Osteoblast (primary cell): Measurements from ENCODE around the gene RAB3GAP2. TPM values are rescaled to one million over a fixed set of nuclear protein-coding genes. Genes with fewer than 3 reads are reported as not detected.
"Not testable (repeated sequence)": the region's sequence is repeated elsewhere in the genome, so short reads cannot be mapped to it uniquely, and the experiment has no call there.

Experiments
- DNase-seq: peaks from one replicate; pipeline ENCODE4 v3.0.0; 2011; ENCODE audit warnings: low spot score, mixed read lengths; ENCODE audit not compliant: insufficient read length; ENCODE audit errors: missing footprints
- H2AFZ ChIP-seq: 2 replicates; pipeline ENCODE4 v1.6.0; 2011; ENCODE audit warnings: mild to moderate bottlenecking, low read length
- H3K27ac ChIP-seq: 2 replicates; pipeline ENCODE4 v1.5.1; 2011; ENCODE audit warnings: mild to moderate bottlenecking, low read depth, low read length, moderate library complexity
- H3K27me3 ChIP-seq: 2 replicates; pipeline ENCODE4 v1.6.0; 2012; ENCODE audit warnings: mild to moderate bottlenecking, control low read depth, inconsistent platforms, low read length, moderate library complexity; ENCODE audit not compliant: insufficient read depth
- H3K36me3 ChIP-seq: 2 replicates; pipeline ENCODE4 v1.5.1; 2011; ENCODE audit warnings: mild to moderate bottlenecking, low read length, control low read depth, moderate library complexity; ENCODE audit not compliant: insufficient read depth
- H3K4me1 ChIP-seq: 2 replicates; pipeline ENCODE4 v1.5.1; 2011; ENCODE audit warnings: mild to moderate bottlenecking, low read length, control low read depth, moderate library complexity; ENCODE audit not compliant: insufficient read depth
- H3K4me2 ChIP-seq: 2 replicates; pipeline ENCODE4 v1.6.0; 2011; ENCODE audit warnings: mild to moderate bottlenecking, low read length; ENCODE audit not compliant: insufficient read depth
- H3K4me3 ChIP-seq: fragments of 200-600 bp; sonication (generic); 3 replicates; pipeline ENCODE4 v1.5.1; 2012; ENCODE audit warnings: mild to moderate bottlenecking, low read length, inconsistent platforms; ENCODE audit not compliant: insufficient read depth
- H3K79me2 ChIP-seq: 2 replicates; pipeline ENCODE4 v1.6.0; 2012; ENCODE audit warnings: mild to moderate bottlenecking, low read length, control low read depth, inconsistent platforms; ENCODE audit not compliant: insufficient read depth
- H3K9me3 ChIP-seq: 2 replicates; pipeline ENCODE4 v1.5.1; 2011; ENCODE audit warnings: low read depth, low read length, control low read depth
- H4K20me1 ChIP-seq: 2 replicates; pipeline ENCODE4 v1.6.0; 2012; ENCODE audit warnings: mild to moderate bottlenecking, low read length, control low read depth; ENCODE audit not compliant: insufficient read depth
- CTCF ChIP-seq: IDR thresholded peaks from 2 replicates; pipeline ENCODE4 v1.5.1; 2011; ENCODE audit warnings: mild to moderate bottlenecking, low read depth, low read length, moderate library complexity; ENCODE audit errors: extremely low read depth
- total RNA-seq: library from RNA; depleted of rRNA; stranded (reverse); fragments of >200 nt; gene quantifications from 2 replicates; pipeline ENCODE4 v1.2.3, GENCODE V29; 2012

Gene RAB3GAP2
- total RNA-seq, 1 donor = 44.2 TPM

- DNase-seq = no peak
- H3K27me3 ChIP-seq = no peaks in the 10 kb centered on the region
- H3K9me3 ChIP-seq = no peaks in the 10 kb centered on the region
- H2AFZ ChIP-seq = no peak overlapping the region
- peaks cover 32% of the 10 kb centered on the region for H4K20me1 ChIP-seq
- no peak overlapping the region for H3K27ac ChIP-seq
- H3K4me1 ChIP-seq = no peaks in the 10 kb centered on the region
- TF ChIP-seq CTCF = no peak
- H3K36me3 ChIP-seq = no peaks in the 10 kb centered on the region
- H3K4me2 ChIP-seq = no peak overlapping the region
- H3K79me2 ChIP-seq = peaks cover 83% of the 10 kb centered on the region
- H3K4me3 ChIP-seq = no peak overlapping the region
These were observed 32.3 kb downstream of the RAB3GAP2 start for GRCh38 chr1:220239966-220240365.

- Histone ChIP-seq H3K27me3 (no peaks in the 10 kb centered on the region), H3K4me1 (no peaks in the 10 kb centered on the region), H2AFZ (no peak overlapping the region), H3K27ac (no peak overlapping the region), H4K20me1 (peaks cover 36% of the 10 kb centered on the region), H3K4me2 (no peak overlapping the region), H3K36me3 (no peaks in the 10 kb centered on the region), H3K4me3 (no peak overlapping the region), H3K9me3 (no peaks in the 10 kb centered on the region), H3K79me2 (peaks cover 83% of the 10 kb centered on the region)
- no peak for TF ChIP-seq CTCF
- no peak for DNase-seq
These were observed 33.0 kb downstream of the RAB3GAP2 start for GRCh38 chr1:220239213-220239612.

GRCh38 chr1:220236278-220236677 lies 36.0 kb downstream of the RAB3GAP2 start:
- not testable (repeated sequence) for H2AFZ ChIP-seq, H3K4me1 ChIP-seq, DNase-seq, H3K4me3 ChIP-seq, H3K27me3 ChIP-seq, H3K36me3 ChIP-seq, H3K9me3 ChIP-seq, H3K4me2 ChIP-seq, H3K27ac ChIP-seq
- peaks cover 28% of the 10 kb centered on the region for H4K20me1 ChIP-seq
- H3K79me2 ChIP-seq = peaks cover 79% of the 10 kb centered on the region

- no peak overlapping the region for H3K4me2 ChIP-seq
These were observed 36.8 kb downstream of the RAB3GAP2 start for GRCh38 chr1:220235462-220235861.

More at GRCh38 chr1:220235462-220235861, 36.8 kb downstream of the RAB3GAP2 start:
- H3K27me3 ChIP-seq = no peaks in the 10 kb centered on the region
- H3K4me1 ChIP-seq = no peaks in the 10 kb centered on the region
- H2AFZ ChIP-seq = no peak overlapping the region
- no peak for TF ChIP-seq CTCF
- peaks cover 7% of the 10 kb centered on the region for H3K36me3 ChIP-seq
- no peak overlapping the region for H3K4me3 ChIP-seq
- no peaks in the 10 kb centered on the region for H3K9me3 ChIP-seq
- H3K27ac ChIP-seq = no peak overlapping the region
- peaks cover 79% of the 10 kb centered on the region for H3K79me2 ChIP-seq
- DNase-seq = no peak
- peaks cover 28% of the 10 kb centered on the region for H4K20me1 ChIP-seq
